PC-9 (cell line): ENCODE data around the gene AGAP1. TPM values are rescaled to one million over a fixed set of nuclear protein-coding genes. Genes with fewer than 3 reads are reported as not detected.

Experiments
- BruUV-seq: library from RNA; stranded (reverse); fragments of 400-500 nt; replicated peaks from 2 replicates; lab custom pipeline; 2021; lab: Mats Ljungman, UMichigan
- CTCF ChIA-PET: fragments of 300-600 bp; sonication (Branson Sonifier 250); formaldehyde crosslinking; loops from one replicate; lab custom pipeline; 2022; ENCODE audit warnings: antibody characterized with exemption; lab: Charles Lee
- POLR2A ChIA-PET: fragments of 300-600 bp; sonication (Branson Sonifier 250); formaldehyde crosslinking; loops from one replicate; lab custom pipeline; 2022; ENCODE audit warnings: antibody characterized with exemption; ENCODE audit not compliant: unreplicated experiment; lab: Charles Lee
- DNase-seq, 2 experiments: peaks; one replicate each; pipeline versions ENCODE4 v3.0.0 to v3.0.0-alpha.2; 2015 to 2022; ENCODE audit warnings: mixed read lengths in 1 of 2
- H2AFZ ChIP-seq: fragments of 200-600 bp; sonication (generic); 2 replicates; pipeline ENCODE4 v1.8.1; 2017; ENCODE audit warnings: antibody characterized with exemption
- H3F3A ChIP-seq: fragments of 200-600 bp; sonication (generic); 2 replicates; pipeline ENCODE4 v1.8.1; 2017; ENCODE audit warnings: antibody characterized with exemption, mild to moderate bottlenecking, low read depth; ENCODE audit not compliant: insufficient read depth
- H3K27ac ChIP-seq: fragments of 200-600 bp; sonication (generic); 2 replicates; pipeline ENCODE4 v1.6.1; 2016; ENCODE audit warnings: mixed run types
- H3K27me3 ChIP-seq: fragments of 200-600 bp; sonication (generic); 2 replicates; pipeline ENCODE4 v1.6.1; 2016; ENCODE audit warnings: low read depth, mixed run types; ENCODE audit not compliant: insufficient read depth
- H3K36me3 ChIP-seq: fragments of 200-600 bp; sonication (generic); 2 replicates; pipeline ENCODE4 v1.6.1; 2016; ENCODE audit warnings: low read depth, mixed run types
- H3K4me1 ChIP-seq: fragments of 200-600 bp; sonication (generic); replicated peaks from 2 replicates; pipeline ENCODE4 v1.6.1; 2016; ENCODE audit warnings: mixed run types; ENCODE audit not compliant: insufficient read depth
- H3K4me2 ChIP-seq: fragments of 200-600 bp; sonication (generic); 2 replicates; pipeline ENCODE4 v1.6.1; 2017; ENCODE audit warnings: mixed run types
- H3K4me3 ChIP-seq: fragments of 200-600 bp; sonication (generic); 2 replicates; pipeline ENCODE4 v1.6.1; 2016; ENCODE audit warnings: mixed run types
- H3K79me2 ChIP-seq: fragments of 200-600 bp; sonication (generic); 2 replicates; pipeline ENCODE4 v1.6.1; 2017; ENCODE audit warnings: low read depth, mixed run types
- H3K9me2 ChIP-seq: fragments of 200-600 bp; sonication (generic); 2 replicates; pipeline ENCODE4 v1.8.1; 2017; ENCODE audit warnings: mild to moderate bottlenecking; ENCODE audit not compliant: insufficient read depth
- H3K9me3 ChIP-seq: fragments of 200-600 bp; sonication (generic); 2 replicates; pipeline ENCODE4 v1.8.1; 2016; ENCODE audit warnings: low read depth; ENCODE audit not compliant: insufficient read depth
- H4K20me1 ChIP-seq: fragments of 200-600 bp; sonication (generic); 2 replicates; pipeline ENCODE4 v1.8.1; 2017; ENCODE audit not compliant: insufficient read depth
- CTCF ChIP-seq: fragments of 200-600 bp; sonication (generic); conservative IDR thresholded peaks from 2 replicates; pipeline ENCODE4 v1.6.1; 2017; ENCODE audit warnings: mixed run types, antibody characterized with exemption, mild to moderate bottlenecking, moderate library complexity
- EZH2 ChIP-seq: fragments of 200-600 bp; sonication (generic); IDR thresholded peaks from 2 replicates; pipeline ENCODE4 v1.8.0; 2017; ENCODE audit warnings: antibody characterized with exemption, low read depth
- intact Hi-C: fragments of 100-400 bp; cut with micrococcal nuclease; formaldehyde crosslinking; loops from one replicate; pipeline ENCODE4 v1.10.0; 2022; ENCODE audit not compliant: unreplicated experiment
- total RNA-seq: library from RNA; stranded (reverse); gene quantifications from 2 replicates; pipeline ENCODE4 v1.2.3, GENCODE V29; 2021

Gene AGAP1
- total RNA-seq, 1 experiment from 2014 or later: 91.4 TPM

DNA sequence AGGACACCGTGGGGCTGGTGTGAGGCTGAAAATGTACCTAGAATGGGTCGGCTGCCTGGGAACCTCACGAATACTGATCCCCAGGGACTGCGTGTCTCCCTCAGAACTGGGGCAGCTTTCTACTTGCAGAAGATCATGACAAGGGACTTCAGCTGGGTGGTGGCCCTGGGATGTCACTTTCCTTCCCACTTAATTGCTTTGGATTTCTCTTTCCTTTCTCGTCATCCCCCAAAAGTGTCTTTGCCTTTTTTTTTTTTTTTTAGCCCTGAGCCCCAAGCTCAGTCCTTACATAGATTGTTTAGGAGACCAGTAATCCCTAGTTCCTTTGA, 395.4 kb downstream of the AGAP1 start:
- Histone ChIP-seq H3K4me2 (no peak overlapping the region), H3K27ac (no peak overlapping the region)

DNA sequence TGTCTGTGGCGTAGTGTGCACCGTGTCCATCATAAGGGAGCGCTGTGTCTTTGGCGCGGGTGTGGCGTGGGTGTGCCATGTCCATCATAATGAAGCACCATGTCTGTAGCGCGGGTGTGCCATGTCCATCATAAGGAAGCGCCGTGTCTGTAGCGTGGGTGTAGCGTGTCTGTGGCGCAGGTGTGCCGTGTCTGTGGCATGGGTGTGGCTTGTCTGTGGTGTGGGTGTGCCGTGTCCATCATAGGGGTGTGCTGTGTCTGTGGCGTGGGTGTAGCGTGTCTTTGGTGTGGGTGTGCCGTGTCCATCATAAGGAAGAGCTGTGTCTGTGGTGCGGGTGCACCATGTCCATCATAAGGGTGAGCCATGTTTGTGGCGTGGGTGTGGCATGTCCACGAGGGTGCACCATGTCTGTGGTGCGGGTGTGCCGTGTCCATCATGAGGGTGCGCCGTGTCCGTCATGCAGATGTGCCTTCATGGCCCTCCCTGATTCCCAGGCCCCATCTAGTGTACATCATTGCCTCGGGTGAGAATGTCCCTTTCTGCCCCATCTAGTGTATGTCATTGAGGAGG, 399.4 kb downstream of the AGAP1 start:
- Histone ChIP-seq H4K20me1 (no peaks in the 10 kb centered on the region), H3K4me2 (no peak overlapping the region), H3K27me3 (no peaks in the 10 kb centered on the region), H3K4me1 (no peaks in the 10 kb centered on the region), H3K36me3 (peaks cover 7% of the 10 kb centered on the region; the same call in 1 of the 2 replicates), H3K4me3 (no peak overlapping the region), H3K27ac (no peak overlapping the region), H3K79me2 (no peaks in the 10 kb centered on the region), H3F3A (no peaks in the 10 kb centered on the region), H3K9me3 (no peaks in the 10 kb centered on the region), H3K9me2 (no peaks in the 10 kb centered on the region), H2AFZ (no peak overlapping the region)
- intact Hi-C loops: no loop called here
- CTCF ChIA-PET: no interaction called here
- no peak for DNase-seq
- POLR2A ChIA-PET: no interaction called here
- no TSS peak for BruUV-seq
- TF ChIP-seq CTCF (no peak), EZH2 (no peak)

More for the DNA sequence above, 395.4 kb downstream of the AGAP1 start:
- ChIA-PET CTCF (interaction anchor here (0.6 kb wide), 1 partner anchor 254 kb away, joined by 3 read pairs; no protein-coding TSS in a partner anchor), POLR2A (no interaction called here)
- TF ChIP-seq EZH2 (no peak), CTCF (no peak)
- no TSS peak for BruUV-seq
- no peak overlapping the region for H3K4me3 ChIP-seq
- H3K27me3 ChIP-seq: no peaks in the 10 kb centered on the region
- H4K20me1 ChIP-seq: peaks cover 4% of the 10 kb centered on the region; the same call in 1 of the 2 replicates
- no peak for DNase-seq
- H2AFZ ChIP-seq: no peak overlapping the region
- intact Hi-C loops: no loop called here
- no peaks in the 10 kb centered on the region for H3K9me3 ChIP-seq
- no peaks in the 10 kb centered on the region for H3K79me2 ChIP-seq
- no peaks in the 10 kb centered on the region for H3K4me1 ChIP-seq
- peaks cover 17% of the 10 kb centered on the region; the same call in 1 of the 2 replicates for H3K36me3 ChIP-seq
- no peaks in the 10 kb centered on the region for H3K9me2 ChIP-seq
- no peaks in the 10 kb centered on the region for H3F3A ChIP-seq

- no peak overlapping the region for H3K27ac ChIP-seq
- H2AFZ ChIP-seq: no peak overlapping the region
- peaks cover 7% of the 10 kb centered on the region; the same call in 1 of the 2 replicates for H3K36me3 ChIP-seq
- TF ChIP-seq EZH2: no peak
- TF ChIP-seq CTCF: no peak
- H3K4me3 ChIP-seq: no peak overlapping the region
- H3K27me3 ChIP-seq: no peaks in the 10 kb centered on the region
- no peaks in the 10 kb centered on the region for H3K9me2 ChIP-seq
- no peaks in the 10 kb centered on the region for H3K9me3 ChIP-seq
- no peaks in the 10 kb centered on the region for H3K4me1 ChIP-seq
- intact Hi-C loops: no loop called here
- no peaks in the 10 kb centered on the region for H4K20me1 ChIP-seq
- no peak for DNase-seq
- H3F3A ChIP-seq: no peaks in the 10 kb centered on the region
- POLR2A ChIA-PET: no interaction called here
- CTCF ChIA-PET: no interaction called here
- no peaks in the 10 kb centered on the region for H3K79me2 ChIP-seq
- no TSS peak for BruUV-seq
- H3K4me2 ChIP-seq: no peak overlapping the region
These were observed 401.0 kb downstream of the AGAP1 start for GRCh38 chr2:235894839-235895238.
